GM23338 (cell line): ENCODE measurements around the gene PLCG2. TPM values are rescaled to one million over a fixed set of nuclear protein-coding genes. Genes with fewer than 3 reads are reported as not detected.

Experiments used
- ATAC-seq: fragments of 200-7000 bp; cut with Tn5 transposase; 3 replicates; pipeline ENCODE4 v1.9.1; 2020
- DNase-seq: peaks from one replicate; pipeline ENCODE4 v3.0.0-alpha.2; 2015; ENCODE audit warnings: low spot score
- H2AFZ ChIP-seq: fragments of 200-600 bp; sonication (generic); 2 replicates; pipeline ENCODE4 v1.8.0; 2016; ENCODE audit warnings: antibody characterized with exemption, mild to moderate bottlenecking, moderate library complexity
- H3F3A ChIP-seq: fragments of 200-600 bp; sonication (generic); replicated peaks from 2 replicates; pipeline ENCODE4 v1.8.0; 2017; ENCODE audit warnings: antibody characterized with exemption, mixed run types, low read depth
- H3K27ac ChIP-seq: fragments of 200-600 bp; sonication (generic); 2 replicates; pipeline ENCODE4 v1.6.1; 2016; ENCODE audit warnings: low read depth
- H3K27me3 ChIP-seq: fragments of 200-600 bp; sonication (generic); 2 replicates; pipeline ENCODE4 v1.8.0; 2016; ENCODE audit warnings: mild to moderate bottlenecking, mixed run types, moderate library complexity; ENCODE audit not compliant: insufficient read depth
- H3K36me3 ChIP-seq: fragments of 200-600 bp; sonication (generic); 2 replicates; pipeline ENCODE4 v1.8.0; 2016; ENCODE audit warnings: mild to moderate bottlenecking; ENCODE audit not compliant: insufficient read depth
- H3K4me1 ChIP-seq: fragments of 200-600 bp; sonication (generic); 2 replicates; pipeline ENCODE4 v1.8.0; 2016; ENCODE audit warnings: mild to moderate bottlenecking, moderate library complexity; ENCODE audit not compliant: insufficient read depth
- H3K4me2 ChIP-seq: fragments of 200-600 bp; sonication (generic); 2 replicates; pipeline ENCODE4 v1.7.1; 2017; ENCODE audit warnings: mixed run types
- H3K4me3 ChIP-seq: fragments of 200-600 bp; sonication (generic); 2 replicates; pipeline ENCODE4 v1.6.1; 2016; ENCODE audit warnings: mixed run types
- H3K79me2 ChIP-seq: fragments of 200-600 bp; sonication (generic); replicated peaks from 2 replicates; pipeline ENCODE4 v1.8.0; 2017; ENCODE audit warnings: mild to moderate bottlenecking; ENCODE audit not compliant: insufficient read depth
- H3K9me2 ChIP-seq: fragments of 200-600 bp; sonication (generic); 2 replicates; pipeline ENCODE4 v1.8.0; 2017; ENCODE audit not compliant: insufficient read depth
- H4K20me1 ChIP-seq: fragments of 200-600 bp; sonication (generic); replicated peaks from 2 replicates; pipeline ENCODE4 v1.8.0; 2017; ENCODE audit warnings: mild to moderate bottlenecking; ENCODE audit not compliant: insufficient read depth
- H3K27ac Mint-ChIP-seq: 2 replicates; pipeline ENCODE4 v1.8.0; 2020; ENCODE audit warnings: inconsistent platforms, mild to moderate bottlenecking, moderate library complexity, mixed read lengths
- H3K27me3 Mint-ChIP-seq: 3 replicates; pipeline ENCODE4 v1.8.0; 2022; ENCODE audit warnings: low read depth, mild to moderate bottlenecking, moderate library complexity, mixed read lengths, inconsistent platforms; ENCODE audit not compliant: insufficient read depth, poor library complexity
- H3K36me3 Mint-ChIP-seq: 3 replicates; pipeline ENCODE4 v1.8.0; 2021; ENCODE audit warnings: low read depth, mild to moderate bottlenecking, inconsistent platforms, moderate library complexity, mixed read lengths
- H3K4me1 Mint-ChIP-seq: 3 replicates; pipeline ENCODE4 v1.8.0; 2020; ENCODE audit warnings: mild to moderate bottlenecking, inconsistent platforms, mixed read lengths
- H3K4me3 Mint-ChIP-seq: 3 replicates; pipeline ENCODE4 v1.8.0; 2021; ENCODE audit warnings: moderate library complexity, mild to moderate bottlenecking, inconsistent platforms, mixed read lengths
- H3K9me3 Mint-ChIP-seq: 3 replicates; pipeline ENCODE4 v1.8.0; 2020; ENCODE audit warnings: moderate library complexity, mild to moderate bottlenecking, inconsistent platforms, mixed read lengths
- CREB1 ChIP-seq: fragments of 250-450 bp; sonication (Bioruptor Pico); IDR thresholded peaks from 2 replicates; pipeline ENCODE4 v1.5.0; 2020; ENCODE audit warnings: low read depth, mild to moderate bottlenecking, moderate library complexity
- CTCF ChIP-seq, 2 experiments: fragments of 200-600 bp in 1 of 2; sonication (generic) in 1 of 2; conservative IDR thresholded peaks; 2 replicates each; pipeline versions ENCODE4 v1.5.1 to v1.6.1; 2016 to 2017; ENCODE audit warnings: antibody characterized with exemption in 2 of 2, low read depth in 2 of 2, mild to moderate bottlenecking in 2 of 2, moderate library complexity in 1 of 2
- EZH2 ChIP-seq: fragments of 200-600 bp; sonication (generic); IDR thresholded peaks from one replicate; pipeline ENCODE4 v1.8.0; 2017; ENCODE audit warnings: antibody characterized with exemption, mild to moderate bottlenecking, low read depth; ENCODE audit not compliant: unreplicated experiment
- EZH2phosphoT487 ChIP-seq: fragments of 200-600 bp; sonication (generic); IDR thresholded peaks from one replicate; pipeline ENCODE4 v1.8.1; 2018; ENCODE audit warnings: antibody characterized with exemption; ENCODE audit not compliant: unreplicated experiment
- JUNB ChIP-seq: IDR thresholded peaks from one replicate; pipeline ENCODE4 v1.6.1; 2016; ENCODE audit warnings: antibody characterized with exemption; ENCODE audit not compliant: unreplicated experiment
- NANOG ChIP-seq: IDR thresholded peaks from 2 replicates; pipeline ENCODE4 v1.6.1; 2016; ENCODE audit warnings: antibody characterized with exemption, borderline replicate concordance
- POLR2AphosphoS5 ChIP-seq: IDR thresholded peaks from 2 replicates; pipeline ENCODE4 v1.6.1; 2016; ENCODE audit warnings: antibody characterized with exemption, low read depth
- STAT1 ChIP-seq: IDR thresholded peaks from one replicate; pipeline ENCODE4 v1.6.1; 2016; ENCODE audit warnings: antibody characterized with exemption; ENCODE audit not compliant: unreplicated experiment
- ZNF114 ChIP-seq: fragments of 250-450 bp; sonication (Bioruptor Pico); IDR thresholded peaks from 2 replicates; pipeline ENCODE4 v1.5.0; 2020; ENCODE audit warnings: mild to moderate bottlenecking, moderate library complexity
- ZNF331 ChIP-seq: fragments of 250-450 bp; sonication (Bioruptor Pico); IDR thresholded peaks from 2 replicates; pipeline ENCODE4 v1.5.0; 2020; ENCODE audit warnings: low read depth, mild to moderate bottlenecking, moderate library complexity
- polyA plus RNA-seq: library from polyadenylated mRNA; unstranded; fragments of >200 nt; fragmentation: Nextera tagmentation; extraction: Ambion mirVana; gene quantifications from 2 replicates; pipeline ENCODE4 v1.2.1, GENCODE V29; 2016
- total RNA-seq: library from RNA; depleted of rRNA; stranded (reverse); fragments of >200 nt; shearing (Covaris generic); gene quantifications from 2 replicates; pipeline ENCODE4 v1.2.3, GENCODE V29; 2014
- TF ChIP-seq, protein P1 (sequence below): IDR thresholded peaks from one replicate; pipeline ENCODE4 v1.6.1; 2018; ENCODE audit warnings: antibody characterized with exemption; ENCODE audit not compliant: unreplicated experiment
- TF ChIP-seq, protein P2 (sequence below): IDR thresholded peaks from 2 replicates; pipeline ENCODE4 v1.6.1; 2016; ENCODE audit warnings: antibody characterized with exemption
- TF ChIP-seq, protein P3 (sequence below): fragments of 250-450 bp; sonication (Bioruptor Pico); IDR thresholded peaks from 2 replicates; pipeline ENCODE4 v1.5.0; 2020; ENCODE audit warnings: mild to moderate bottlenecking, moderate library complexity

Gene PLCG2
- total and polyA plus RNA-seq, 2 experiments from 2014 or later: 2.4 to 5.9 TPM

DNA sequence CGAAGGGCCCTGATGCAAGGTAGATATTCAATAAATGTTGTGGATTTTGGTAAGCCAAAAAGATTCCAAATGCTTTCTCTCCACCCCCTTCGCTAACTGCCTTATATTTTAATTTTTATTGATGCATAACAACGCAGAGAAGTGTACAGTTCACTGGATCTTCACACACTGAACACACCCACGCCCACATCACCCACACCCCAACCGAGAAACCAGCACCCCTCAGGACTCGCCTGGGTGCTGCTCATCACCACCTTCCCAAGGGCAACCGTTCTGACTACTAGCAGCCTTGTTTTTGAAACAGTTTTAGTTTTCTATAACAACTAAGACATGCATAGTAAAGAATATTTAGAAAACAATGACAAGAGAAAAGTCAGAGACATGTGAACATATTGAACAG lies 9.1 kb upstream of the PLCG2 start (continued):
- TF ChIP-seq STAT1 (no peak), EZH2 (no peak), ZNF114 (CRISPR knock-in tag) (no peak), POLR2AphosphoS5 (no peak)

DNA sequence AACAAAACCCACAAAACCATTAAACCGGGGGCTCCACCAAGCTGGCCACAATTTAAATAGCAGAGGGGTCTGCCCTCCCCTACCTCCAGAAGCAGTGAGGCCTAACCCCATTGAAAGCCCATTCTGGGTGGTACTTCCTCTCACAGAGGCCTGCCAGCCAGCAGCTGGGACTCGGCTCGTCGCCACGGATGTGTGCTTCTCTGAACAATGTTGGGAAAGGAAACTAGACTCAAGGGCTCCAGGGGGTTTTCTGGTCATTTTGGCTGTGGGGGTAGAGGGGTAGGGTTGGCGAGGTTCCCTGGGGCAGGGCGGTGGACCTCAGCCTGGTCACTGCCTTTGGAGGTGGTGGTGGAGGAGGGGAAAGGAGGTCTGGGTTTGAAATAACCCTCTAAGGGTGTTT lies 4.7 kb upstream of the PLCG2 start:
- no peaks in the 10 kb centered on the region for H3K9me2 ChIP-seq
- H3K4me2 ChIP-seq: no peak overlapping the region
- no peak for TF ChIP-seq CREB1
- no peak for TF ChIP-seq JUNB
- no peak for TF ChIP-seq STAT1
- no peak for TF ChIP-seq EZH2
- TF ChIP-seq, protein P1, sequence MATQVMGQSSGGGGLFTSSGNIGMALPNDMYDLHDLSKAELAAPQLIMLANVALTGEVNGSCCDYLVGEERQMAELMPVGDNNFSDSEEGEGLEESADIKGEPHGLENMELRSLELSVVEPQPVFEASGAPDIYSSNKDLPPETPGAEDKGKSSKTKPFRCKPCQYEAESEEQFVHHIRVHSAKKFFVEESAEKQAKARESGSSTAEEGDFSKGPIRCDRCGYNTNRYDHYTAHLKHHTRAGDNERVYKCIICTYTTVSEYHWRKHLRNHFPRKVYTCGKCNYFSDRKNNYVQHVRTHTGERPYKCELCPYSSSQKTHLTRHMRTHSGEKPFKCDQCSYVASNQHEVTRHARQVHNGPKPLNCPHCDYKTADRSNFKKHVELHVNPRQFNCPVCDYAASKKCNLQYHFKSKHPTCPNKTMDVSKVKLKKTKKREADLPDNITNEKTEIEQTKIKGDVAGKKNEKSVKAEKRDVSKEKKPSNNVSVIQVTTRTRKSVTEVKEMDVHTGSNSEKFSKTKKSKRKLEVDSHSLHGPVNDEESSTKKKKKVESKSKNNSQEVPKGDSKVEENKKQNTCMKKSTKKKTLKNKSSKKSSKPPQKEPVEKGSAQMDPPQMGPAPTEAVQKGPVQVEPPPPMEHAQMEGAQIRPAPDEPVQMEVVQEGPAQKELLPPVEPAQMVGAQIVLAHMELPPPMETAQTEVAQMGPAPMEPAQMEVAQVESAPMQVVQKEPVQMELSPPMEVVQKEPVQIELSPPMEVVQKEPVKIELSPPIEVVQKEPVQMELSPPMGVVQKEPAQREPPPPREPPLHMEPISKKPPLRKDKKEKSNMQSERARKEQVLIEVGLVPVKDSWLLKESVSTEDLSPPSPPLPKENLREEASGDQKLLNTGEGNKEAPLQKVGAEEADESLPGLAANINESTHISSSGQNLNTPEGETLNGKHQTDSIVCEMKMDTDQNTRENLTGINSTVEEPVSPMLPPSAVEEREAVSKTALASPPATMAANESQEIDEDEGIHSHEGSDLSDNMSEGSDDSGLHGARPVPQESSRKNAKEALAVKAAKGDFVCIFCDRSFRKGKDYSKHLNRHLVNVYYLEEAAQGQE: no peak
- TF ChIP-seq NANOG: no peak
- no peak for TF ChIP-seq EZH2phosphoT487
- TF ChIP-seq ZNF331 (CRISPR knock-in tag): no peak
- no peak for TF ChIP-seq POLR2AphosphoS5
- no peak for TF ChIP-seq CTCF (conservative IDR thresholded peaks at IDR 0.05; ENCODE audit: low read depth in 2 of 2)
- TF ChIP-seq, protein P2, sequence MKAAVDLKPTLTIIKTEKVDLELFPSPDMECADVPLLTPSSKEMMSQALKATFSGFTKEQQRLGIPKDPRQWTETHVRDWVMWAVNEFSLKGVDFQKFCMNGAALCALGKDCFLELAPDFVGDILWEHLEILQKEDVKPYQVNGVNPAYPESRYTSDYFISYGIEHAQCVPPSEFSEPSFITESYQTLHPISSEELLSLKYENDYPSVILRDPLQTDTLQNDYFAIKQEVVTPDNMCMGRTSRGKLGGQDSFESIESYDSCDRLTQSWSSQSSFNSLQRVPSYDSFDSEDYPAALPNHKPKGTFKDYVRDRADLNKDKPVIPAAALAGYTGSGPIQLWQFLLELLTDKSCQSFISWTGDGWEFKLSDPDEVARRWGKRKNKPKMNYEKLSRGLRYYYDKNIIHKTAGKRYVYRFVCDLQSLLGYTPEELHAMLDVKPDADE: no peak
- TF ChIP-seq, protein P3, sequence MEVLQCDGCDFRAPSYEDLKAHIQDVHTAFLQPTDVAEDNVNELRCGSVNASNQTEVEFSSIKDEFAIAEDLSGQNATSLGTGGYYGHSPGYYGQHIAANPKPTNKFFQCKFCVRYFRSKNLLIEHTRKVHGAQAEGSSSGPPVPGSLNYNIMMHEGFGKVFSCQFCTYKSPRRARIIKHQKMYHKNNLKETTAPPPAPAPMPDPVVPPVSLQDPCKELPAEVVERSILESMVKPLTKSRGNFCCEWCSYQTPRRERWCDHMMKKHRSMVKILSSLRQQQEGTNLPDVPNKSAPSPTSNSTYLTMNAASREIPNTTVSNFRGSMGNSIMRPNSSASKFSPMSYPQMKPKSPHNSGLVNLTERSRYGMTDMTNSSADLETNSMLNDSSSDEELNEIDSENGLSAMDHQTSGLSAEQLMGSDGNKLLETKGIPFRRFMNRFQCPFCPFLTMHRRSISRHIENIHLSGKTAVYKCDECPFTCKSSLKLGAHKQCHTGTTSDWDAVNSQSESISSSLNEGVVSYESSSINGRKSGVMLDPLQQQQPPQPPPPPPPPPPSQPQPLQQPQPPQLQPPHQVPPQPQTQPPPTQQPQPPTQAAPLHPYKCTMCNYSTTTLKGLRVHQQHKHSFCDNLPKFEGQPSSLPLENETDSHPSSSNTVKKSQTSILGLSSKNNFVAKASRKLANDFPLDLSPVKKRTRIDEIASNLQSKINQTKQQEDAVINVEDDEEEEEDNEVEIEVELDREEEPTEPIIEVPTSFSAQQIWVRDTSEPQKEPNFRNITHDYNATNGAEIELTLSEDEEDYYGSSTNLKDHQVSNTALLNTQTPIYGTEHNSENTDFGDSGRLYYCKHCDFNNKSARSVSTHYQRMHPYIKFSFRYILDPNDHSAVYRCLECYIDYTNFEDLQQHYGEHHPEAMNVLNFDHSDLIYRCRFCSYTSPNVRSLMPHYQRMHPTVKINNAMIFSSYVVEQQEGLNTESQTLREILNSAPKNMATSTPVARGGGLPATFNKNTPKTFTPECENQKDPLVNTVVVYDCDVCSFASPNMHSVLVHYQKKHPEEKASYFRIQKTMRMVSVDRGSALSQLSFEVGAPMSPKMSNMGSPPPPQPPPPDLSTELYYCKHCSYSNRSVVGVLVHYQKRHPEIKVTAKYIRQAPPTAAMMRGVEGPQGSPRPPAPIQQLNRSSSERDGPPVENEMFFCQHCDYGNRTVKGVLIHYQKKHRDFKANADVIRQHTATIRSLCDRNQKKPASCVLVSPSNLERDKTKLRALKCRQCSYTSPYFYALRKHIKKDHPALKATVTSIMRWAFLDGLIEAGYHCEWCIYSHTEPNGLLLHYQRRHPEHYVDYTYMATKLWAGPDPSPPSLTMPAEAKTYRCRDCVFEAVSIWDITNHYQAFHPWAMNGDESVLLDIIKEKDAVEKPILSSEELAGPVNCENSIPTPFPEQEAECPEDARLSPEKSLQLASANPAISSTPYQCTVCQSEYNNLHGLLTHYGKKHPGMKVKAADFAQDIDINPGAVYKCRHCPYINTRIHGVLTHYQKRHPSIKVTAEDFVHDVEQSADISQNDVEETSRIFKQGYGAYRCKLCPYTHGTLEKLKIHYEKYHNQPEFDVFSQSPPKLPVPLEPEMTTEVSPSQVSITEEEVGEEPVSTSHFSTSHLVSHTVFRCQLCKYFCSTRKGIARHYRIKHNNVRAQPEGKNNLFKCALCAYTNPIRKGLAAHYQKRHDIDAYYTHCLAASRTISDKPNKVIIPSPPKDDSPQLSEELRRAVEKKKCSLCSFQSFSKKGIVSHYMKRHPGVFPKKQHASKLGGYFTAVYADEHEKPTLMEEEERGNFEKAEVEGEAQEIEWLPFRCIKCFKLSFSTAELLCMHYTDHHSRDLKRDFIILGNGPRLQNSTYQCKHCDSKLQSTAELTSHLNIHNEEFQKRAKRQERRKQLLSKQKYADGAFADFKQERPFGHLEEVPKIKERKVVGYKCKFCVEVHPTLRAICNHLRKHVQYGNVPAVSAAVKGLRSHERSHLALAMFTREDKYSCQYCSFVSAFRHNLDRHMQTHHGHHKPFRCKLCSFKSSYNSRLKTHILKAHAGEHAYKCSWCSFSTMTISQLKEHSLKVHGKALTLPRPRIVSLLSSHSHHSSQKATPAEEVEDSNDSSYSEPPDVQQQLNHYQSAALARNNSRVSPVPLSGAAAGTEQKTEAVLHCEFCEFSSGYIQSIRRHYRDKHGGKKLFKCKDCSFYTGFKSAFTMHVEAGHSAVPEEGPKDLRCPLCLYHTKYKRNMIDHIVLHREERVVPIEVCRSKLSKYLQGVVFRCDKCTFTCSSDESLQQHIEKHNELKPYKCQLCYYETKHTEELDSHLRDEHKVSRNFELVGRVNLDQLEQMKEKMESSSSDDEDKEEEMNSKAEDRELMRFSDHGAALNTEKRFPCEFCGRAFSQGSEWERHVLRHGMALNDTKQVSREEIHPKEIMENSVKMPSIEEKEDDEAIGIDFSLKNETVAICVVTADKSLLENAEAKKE (CRISPR knock-in tag): no peak
- Mint-ChIP-seq H3K27ac (no peak overlapping the region), H3K36me3 (no peaks in the 10 kb centered on the region; the same call in 2 of the 3 replicates), H3K9me3 (no peaks in the 10 kb centered on the region), H3K27me3 (peaks cover 19% of the 10 kb centered on the region), H3K4me3 (no peak overlapping the region), H3K4me1 (peaks cover 8% of the 10 kb centered on the region; the same call in 2 of the 3 replicates)
- no peaks in the 10 kb centered on the region for H3K4me1 ChIP-seq
- H2AFZ ChIP-seq: no peak overlapping the region
- DNase-seq (no peak), ATAC-seq (no peak)
- H3K27me3 ChIP-seq: peaks cover 19% of the 10 kb centered on the region
- H3K36me3 ChIP-seq: no peaks in the 10 kb centered on the region
- H4K20me1 ChIP-seq: no peaks in the 10 kb centered on the region
- H3K79me2 ChIP-seq: no peaks in the 10 kb centered on the region
- H3F3A ChIP-seq: no peaks in the 10 kb centered on the region
- H3K4me3 ChIP-seq: no peak overlapping the region
- no peak overlapping the region for H3K27ac ChIP-seq
